Measurements from ENCODE around the gene GTF2A2.
"Not testable (repeated sequence)": the region's sequence is repeated elsewhere in the genome, so short reads cannot be mapped to it uniquely, and the experiment has no call there.

DNA sequence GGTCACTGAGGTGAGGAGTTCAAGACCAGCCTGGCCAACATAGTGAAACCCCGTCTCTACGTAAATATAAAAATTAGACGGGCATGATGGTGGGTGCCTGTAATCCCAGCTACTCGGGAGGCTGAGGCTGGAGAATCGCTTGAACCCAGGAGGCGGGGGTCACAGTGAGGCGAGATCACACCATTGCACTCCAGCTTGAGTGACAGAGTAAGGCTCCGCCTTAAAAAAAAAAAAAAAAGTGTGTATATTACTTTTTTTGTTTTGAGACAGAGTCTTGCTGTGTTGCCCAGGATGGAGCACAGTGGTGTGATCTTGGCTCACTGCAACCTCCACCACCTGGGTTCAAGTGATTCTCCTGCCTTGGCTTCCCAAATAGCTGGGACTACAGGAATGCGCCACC, 11.5 kb downstream of the GTF2A2 start:
- TF ChIP-seq, protein P1, sequence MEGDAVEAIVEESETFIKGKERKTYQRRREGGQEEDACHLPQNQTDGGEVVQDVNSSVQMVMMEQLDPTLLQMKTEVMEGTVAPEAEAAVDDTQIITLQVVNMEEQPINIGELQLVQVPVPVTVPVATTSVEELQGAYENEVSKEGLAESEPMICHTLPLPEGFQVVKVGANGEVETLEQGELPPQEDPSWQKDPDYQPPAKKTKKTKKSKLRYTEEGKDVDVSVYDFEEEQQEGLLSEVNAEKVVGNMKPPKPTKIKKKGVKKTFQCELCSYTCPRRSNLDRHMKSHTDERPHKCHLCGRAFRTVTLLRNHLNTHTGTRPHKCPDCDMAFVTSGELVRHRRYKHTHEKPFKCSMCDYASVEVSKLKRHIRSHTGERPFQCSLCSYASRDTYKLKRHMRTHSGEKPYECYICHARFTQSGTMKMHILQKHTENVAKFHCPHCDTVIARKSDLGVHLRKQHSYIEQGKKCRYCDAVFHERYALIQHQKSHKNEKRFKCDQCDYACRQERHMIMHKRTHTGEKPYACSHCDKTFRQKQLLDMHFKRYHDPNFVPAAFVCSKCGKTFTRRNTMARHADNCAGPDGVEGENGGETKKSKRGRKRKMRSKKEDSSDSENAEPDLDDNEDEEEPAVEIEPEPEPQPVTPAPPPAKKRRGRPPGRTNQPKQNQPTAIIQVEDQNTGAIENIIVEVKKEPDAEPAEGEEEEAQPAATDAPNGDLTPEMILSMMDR (IDR thresholded peaks at IDR 0.05; ENCODE audit: low read depth, low read length, missing input control): not testable (repeated sequence)
- TF ChIP-seq RAD21 (IDR thresholded peaks at IDR 0.05); SP1 (IDR thresholded peaks at IDR 0.05); FOXA1 (IDR thresholded peaks at IDR 0.05); TAF1 (conservative IDR thresholded peaks at IDR 0.05); YY1 (IDR thresholded peaks at IDR 0.05); RXRA (IDR thresholded peaks at IDR 0.05); GABPA (IDR thresholded peaks at IDR 0.05 in 1 of 2, conservative IDR thresholded peaks at IDR 0.05 in 1 of 2); JUND (IDR thresholded peaks at IDR 0.05); NR2F2 (IDR thresholded peaks at IDR 0.05); HNF4A (conservative IDR thresholded peaks at IDR 0.05); FOXA2 (IDR thresholded peaks at IDR 0.05): not testable (repeated sequence)
- TF ChIP-seq, protein P2, sequence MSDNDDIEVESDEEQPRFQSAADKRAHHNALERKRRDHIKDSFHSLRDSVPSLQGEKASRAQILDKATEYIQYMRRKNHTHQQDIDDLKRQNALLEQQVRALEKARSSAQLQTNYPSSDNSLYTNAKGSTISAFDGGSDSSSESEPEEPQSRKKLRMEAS (IDR thresholded peaks at IDR 0.05): not testable (repeated sequence)
- TF ChIP-seq, protein P3, sequence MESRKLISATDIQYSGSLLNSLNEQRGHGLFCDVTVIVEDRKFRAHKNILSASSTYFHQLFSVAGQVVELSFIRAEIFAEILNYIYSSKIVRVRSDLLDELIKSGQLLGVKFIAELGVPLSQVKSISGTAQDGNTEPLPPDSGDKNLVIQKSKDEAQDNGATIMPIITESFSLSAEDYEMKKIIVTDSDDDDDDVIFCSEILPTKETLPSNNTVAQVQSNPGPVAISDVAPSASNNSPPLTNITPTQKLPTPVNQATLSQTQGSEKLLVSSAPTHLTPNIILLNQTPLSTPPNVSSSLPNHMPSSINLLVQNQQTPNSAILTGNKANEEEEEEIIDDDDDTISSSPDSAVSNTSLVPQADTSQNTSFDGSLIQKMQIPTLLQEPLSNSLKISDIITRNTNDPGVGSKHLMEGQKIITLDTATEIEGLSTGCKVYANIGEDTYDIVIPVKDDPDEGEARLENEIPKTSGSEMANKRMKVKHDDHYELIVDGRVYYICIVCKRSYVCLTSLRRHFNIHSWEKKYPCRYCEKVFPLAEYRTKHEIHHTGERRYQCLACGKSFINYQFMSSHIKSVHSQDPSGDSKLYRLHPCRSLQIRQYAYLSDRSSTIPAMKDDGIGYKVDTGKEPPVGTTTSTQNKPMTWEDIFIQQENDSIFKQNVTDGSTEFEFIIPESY (IDR thresholded peaks at IDR 0.05): not testable (repeated sequence)

All from liver (tissue), 3 donors.